HG03442 (cell line): Measurements from ENCODE around the gene MC3R.
"Not testable (repeated sequence)": the region's sequence is repeated elsewhere in the genome, so short reads cannot be mapped to it uniquely, and the experiment has no call there.

Experiments
- ATAC-seq: cut with Tn5 transposase; IDR thresholded peaks from one replicate; pipeline ENCODE4 v1.9.1; 2021; ENCODE audit warnings: mild to moderate bottlenecking, moderate library complexity; ENCODE audit not compliant: unreplicated experiment

MC3R gene

GRCh38 chr20:56247954-56248782 is at the start of gene MC3R:
Gene MC3R (plus strand): TSS chr20:56248732. CDS start chr20:56248844, 112 bp downstream.
- peak; percentile 77 for ATAC-seq

- ATAC-seq = no peak
These were observed 48.1 kb upstream of the MC3R start for GRCh38 chr20:56200456-56200855.

- no peak for ATAC-seq
These were observed 45.9 kb upstream of the MC3R start for GRCh38 chr20:56202493-56203077.

- no peak for ATAC-seq
These were observed 44.3 kb upstream of the MC3R start for GRCh38 chr20:56204206-56204605.

- no peak for ATAC-seq
These were observed 43.2 kb upstream of the MC3R start for GRCh38 chr20:56205346-56205745.

- no peak for ATAC-seq
These were observed 40.9 kb upstream of the MC3R start for GRCh38 chr20:56207656-56208055.

GRCh38 chr20:56208121-56208520 is 40.4 kb upstream of the MC3R start:
- no peak for ATAC-seq

GRCh38 chr20:56211051-56211450 is 37.5 kb upstream of the MC3R start:
- ATAC-seq = no peak

- no peak for ATAC-seq
These were observed 36.4 kb upstream of the MC3R start for GRCh38 chr20:56212091-56212490.

- no peak for ATAC-seq
These were observed 35.2 kb upstream of the MC3R start for GRCh38 chr20:56213321-56213720.

GRCh38 chr20:56215115-56215514 is 33.4 kb upstream of the MC3R start:
- no peak for ATAC-seq

GRCh38 chr20:56217829-56218228 is 30.7 kb upstream of the MC3R start:
- no peak for ATAC-seq

- ATAC-seq = not testable (repeated sequence)
These were observed 27.3 kb upstream of the MC3R start for GRCh38 chr20:56221186-56221585.

GRCh38 chr20:56222201-56222600 is 26.3 kb upstream of the MC3R start:
- ATAC-seq = no peak

- no peak for ATAC-seq
These were observed 25.6 kb upstream of the MC3R start for GRCh38 chr20:56222945-56223344.

GRCh38 chr20:56223352-56223751 is 25.2 kb upstream of the MC3R start:
- ATAC-seq = no peak

- ATAC-seq = no peak
These were observed 20.5 kb upstream of the MC3R start for GRCh38 chr20:56228021-56228420.

- ATAC-seq = no peak
These were observed 18.7 kb upstream of the MC3R start for GRCh38 chr20:56229812-56230211.

- ATAC-seq = no peak
These were observed 14.4 kb upstream of the MC3R start for GRCh38 chr20:56234110-56234509.

- ATAC-seq = no peak
These were observed 11.2 kb upstream of the MC3R start for GRCh38 chr20:56237335-56237734.

- ATAC-seq = no peak
These were observed 4.3 kb upstream of the MC3R start for GRCh38 chr20:56244259-56244658.

- ATAC-seq = no peak
These were observed 2.8 kb upstream of the MC3R start for GRCh38 chr20:56245761-56246160.
